DLD1 (cell line): ENCODE data around the gene VASH1.

ENCODE experiments used
- in situ Hi-C: cut with HindIII; loops from 2 replicates; pipeline ENCODE4 v1.10.0; 2017; ENCODE audit warnings: low sequenced_read_pairs

Gene VASH1

GRCh38 chr14:76782115-76782884 is 21.0 kb downstream of the VASH1 start:
- in situ Hi-C loops, result no loop called here

- in situ Hi-C loops, result no loop called here
Measured at GRCh38 chr14:76782885-76783566, 21.8 kb downstream of the VASH1 start.

DNA sequence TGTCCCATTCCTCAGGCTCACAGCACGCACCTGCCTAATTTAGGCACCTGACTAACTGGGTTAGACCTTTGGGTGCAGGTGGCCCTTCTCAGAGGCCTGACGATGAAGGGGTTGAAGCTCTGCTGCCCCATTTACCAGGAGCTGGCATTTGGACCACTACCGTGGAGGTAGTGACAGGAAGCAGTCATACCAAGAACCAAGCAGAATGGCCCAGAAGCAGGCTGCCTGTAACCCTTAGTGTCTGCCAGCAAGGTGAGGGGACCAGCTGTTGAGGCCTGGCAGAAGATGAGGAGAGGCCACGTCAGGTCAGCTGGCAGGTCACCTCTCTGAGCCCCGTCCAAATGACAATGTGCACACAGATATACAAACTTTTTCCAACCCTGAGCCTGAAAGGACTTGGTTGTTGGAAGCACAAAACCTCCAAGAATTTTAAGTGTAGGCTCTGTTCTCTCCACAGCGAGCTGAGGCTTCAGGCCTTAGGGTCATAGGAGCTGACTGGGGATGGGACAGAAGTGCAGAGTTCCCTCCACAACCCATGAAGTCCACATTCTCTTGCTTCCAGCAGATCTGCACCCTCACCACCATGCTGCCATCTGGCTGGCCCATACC is 23.1 kb downstream of the VASH1 start:
- in situ Hi-C loops, result no loop called here

DNA sequence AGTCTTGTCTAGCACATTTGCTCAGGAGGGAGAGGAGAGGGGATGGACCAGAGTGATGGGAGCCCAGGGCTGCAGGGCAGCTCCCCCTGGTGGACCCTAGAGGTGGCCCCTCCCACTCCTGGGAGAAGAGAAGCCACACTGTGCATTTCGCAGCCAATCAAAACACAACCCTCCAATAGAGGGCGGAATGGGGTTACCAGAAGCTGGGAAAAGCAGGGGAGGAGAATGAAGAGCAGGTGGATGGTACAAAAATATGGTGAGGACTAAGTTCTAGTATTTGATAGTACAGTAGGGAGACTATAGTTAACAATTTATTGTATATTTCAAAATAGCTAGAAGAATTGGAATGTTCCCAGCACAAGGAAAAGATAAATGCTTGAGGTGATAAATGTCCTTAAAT is 23.6 kb downstream of the VASH1 start:
- in situ Hi-C loops, result no loop called here

DNA sequence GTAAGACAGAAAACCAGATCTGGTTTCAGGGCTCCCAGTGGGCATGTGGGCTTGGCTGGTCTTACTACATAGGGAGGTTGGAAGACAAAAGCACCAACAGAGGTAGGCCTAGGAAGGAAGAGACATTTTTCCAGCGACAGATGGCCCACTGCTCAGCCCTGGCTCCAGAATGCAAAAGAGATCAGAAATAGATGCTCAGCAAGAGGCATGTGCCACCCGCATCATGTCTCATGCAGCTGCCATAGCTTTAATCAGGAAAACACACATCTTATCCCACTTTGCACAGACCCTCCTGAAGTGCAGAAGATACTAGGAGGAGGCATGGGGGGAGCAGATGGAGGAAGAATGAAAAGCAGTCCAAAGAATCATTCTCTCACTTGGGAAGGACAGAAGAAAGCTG is 25.3 kb downstream of the VASH1 start:
- in situ Hi-C loops, result no loop called here

DNA sequence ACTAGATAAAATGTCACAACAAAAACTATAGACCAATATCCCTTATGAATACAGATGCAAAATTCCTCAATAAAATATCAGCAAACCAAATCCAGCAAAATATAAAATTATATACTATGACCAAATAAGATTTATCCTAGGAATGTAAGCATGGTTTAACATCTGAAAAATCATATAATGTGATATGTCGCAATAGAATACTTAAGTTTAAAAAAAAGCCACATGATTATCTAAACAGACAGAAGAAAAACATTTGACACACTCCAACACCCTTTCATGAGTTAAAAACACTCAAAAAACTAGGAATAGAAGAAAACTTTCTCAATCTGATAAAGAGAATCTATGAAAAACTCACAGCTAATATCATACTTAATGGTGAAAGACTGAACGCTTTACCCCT is 31.2 kb downstream of the VASH1 start:
- in situ Hi-C loops, result no loop called here

DNA sequence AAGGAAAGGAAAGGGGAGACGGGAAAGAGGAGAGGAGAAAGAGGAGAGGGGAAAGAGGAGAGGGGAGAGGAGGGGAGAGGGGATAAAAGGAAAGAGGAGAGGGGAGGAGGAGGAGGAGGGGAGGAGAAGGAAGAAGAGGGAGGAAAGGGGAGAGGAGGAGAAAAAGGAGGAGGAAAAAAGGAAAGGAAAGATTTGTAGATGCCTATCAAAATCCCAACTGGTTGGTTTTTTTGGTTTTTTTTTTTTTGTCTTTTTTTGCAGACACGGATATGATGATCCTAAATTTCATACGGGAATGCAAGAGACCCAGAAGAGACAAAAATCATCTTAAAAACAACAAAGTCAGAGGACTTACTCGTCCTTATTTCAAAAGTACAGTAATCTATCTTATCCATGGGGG is 32.1 kb downstream of the VASH1 start:
- in situ Hi-C loops, result no loop called here

DNA sequence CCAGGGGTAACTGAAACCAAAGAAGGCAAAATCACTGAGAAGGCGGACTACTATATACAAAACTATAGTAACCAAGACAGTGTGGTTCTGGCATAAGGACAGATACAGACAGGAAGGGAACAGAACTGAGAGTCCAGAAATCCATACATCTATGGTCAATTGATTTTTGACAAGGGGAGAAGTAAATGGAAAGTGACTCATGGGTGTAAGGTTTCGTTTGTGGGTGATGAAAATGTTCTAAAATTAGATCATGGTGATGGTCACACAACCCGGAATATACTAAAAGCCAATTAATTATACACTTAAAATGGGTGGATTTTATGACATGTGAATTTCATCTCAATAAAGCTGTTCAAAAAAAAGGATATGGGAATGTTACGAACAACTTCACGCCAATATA is 32.7 kb downstream of the VASH1 start:
- in situ Hi-C loops, result no loop called here

DNA sequence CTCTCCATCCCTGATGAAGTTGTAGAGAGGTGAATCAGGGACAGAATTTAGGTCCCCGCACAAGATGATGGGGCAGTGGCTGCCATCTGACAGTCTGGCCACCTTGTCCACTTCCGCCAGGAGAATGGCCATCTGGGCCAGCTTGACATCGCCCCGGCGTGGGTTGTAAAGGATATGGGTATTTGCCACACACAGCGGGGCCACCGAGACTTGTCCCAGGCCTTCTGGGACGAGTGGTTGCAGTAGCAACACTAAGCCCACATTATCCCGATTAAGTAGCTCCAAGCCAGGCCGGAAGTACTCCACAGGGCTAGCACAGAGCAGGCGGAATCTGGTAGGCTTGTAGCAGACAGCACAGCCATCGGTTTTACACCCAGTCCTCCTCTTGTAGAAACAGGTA is 45.2 kb downstream of the VASH1 start:
- in situ Hi-C loops, result no loop called here

GRCh38 chr14:76808011-76808410 is 46.7 kb downstream of the VASH1 start:
- in situ Hi-C loops, result no loop called here

- in situ Hi-C loops, result no loop called here
Measured at GRCh38 chr14:76808990-76809389, 47.7 kb downstream of the VASH1 start.

GRCh38 chr14:76810525-76810924 is 49.3 kb downstream of the VASH1 start:
- in situ Hi-C loops, result no loop called here

GRCh38 chr14:76810953-76811400 is 49.7 kb downstream of the VASH1 start:
- in situ Hi-C loops, result no loop called here

GRCh38 chr14:76811561-76811960 is 50.3 kb downstream of the VASH1 start:
- in situ Hi-C loops, result no loop called here

GRCh38 chr14:76812093-76812421 is 50.8 kb downstream of the VASH1 start:
- in situ Hi-C loops, result no loop called here

DNA sequence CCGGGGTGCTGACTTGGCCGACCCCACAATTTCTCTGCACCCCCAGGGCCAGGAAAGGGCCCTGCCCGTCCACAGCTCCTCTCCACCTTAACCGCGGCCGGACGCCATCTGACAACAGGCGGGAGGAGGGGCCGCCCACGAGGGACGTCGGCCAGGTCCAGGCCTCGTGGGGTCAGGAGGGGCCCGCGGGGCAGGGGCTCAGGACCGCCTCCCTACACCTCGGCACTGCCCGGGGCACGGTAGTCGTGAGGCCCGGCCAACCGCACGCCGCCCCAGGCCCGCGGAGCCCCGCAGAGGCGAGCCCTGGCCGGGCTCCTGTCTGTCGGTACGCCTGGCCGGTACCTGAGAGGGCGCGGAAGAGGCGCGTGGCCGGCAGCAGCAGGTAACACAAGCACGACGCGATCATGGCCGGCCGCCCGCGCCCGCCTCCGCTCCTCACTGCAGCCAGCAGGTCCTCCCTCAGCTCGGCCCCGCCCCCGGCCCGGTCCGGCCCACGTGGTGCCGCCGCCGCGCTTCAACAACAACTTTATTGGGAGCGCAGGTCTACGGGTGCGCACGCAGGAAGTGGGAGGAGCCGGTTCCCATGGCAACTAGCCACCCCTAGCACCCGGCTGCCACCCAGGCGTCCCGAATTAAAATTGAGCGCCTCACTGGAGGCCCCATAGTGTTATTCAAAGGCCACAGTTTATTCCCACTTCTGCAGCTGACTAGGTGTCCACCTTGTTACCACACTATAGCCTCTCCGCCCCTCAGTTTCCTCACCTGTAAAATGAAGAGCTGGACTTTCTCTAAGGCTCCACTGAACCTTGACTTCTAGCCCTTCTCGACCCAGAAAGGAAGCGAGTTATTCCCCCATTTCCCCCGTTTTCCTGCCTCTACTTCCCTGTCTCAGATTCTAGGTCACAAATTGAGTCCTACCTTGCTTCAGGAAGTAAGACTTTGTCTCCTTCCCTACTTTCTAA is 51.4 kb downstream of the VASH1 start, which contains the start of gene ANGEL1:
Gene ANGEL1, minus strand, starts transcription at position 461 of the 962 bp plus-strand sequence. Its CDS starts 55 bp downstream, at position 406.
- in situ Hi-C loops, result no loop called here

GRCh38 chr14:76814726-76815645 is 53.7 kb downstream of the VASH1 start:
- in situ Hi-C loops, result no loop called here

DNA sequence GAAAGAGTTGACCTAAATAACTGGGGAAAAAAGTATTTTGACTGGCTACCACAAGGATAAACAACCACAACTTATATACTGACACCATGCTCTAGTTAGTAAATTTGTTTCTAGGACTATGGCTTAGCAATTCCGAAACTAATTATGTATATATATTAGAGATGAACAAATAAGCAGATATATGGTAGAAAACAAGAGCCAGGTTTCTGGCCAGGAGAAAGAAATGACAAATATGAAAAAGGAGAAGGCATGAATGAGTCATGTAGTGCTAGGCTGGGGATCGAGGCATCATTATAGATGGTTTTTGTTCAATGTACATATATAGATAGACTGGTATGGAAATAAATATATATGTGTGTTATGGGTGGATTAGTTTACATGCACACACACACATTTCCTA is 59.4 kb downstream of the VASH1 start:
- in situ Hi-C loops, result no loop called here

- in situ Hi-C loops, result no loop called here
Measured at GRCh38 chr14:76826122-76826521, 64.9 kb downstream of the VASH1 start, which contains the start of gene LRRC74A. Gene LRRC74A (plus strand): TSS chr14:76826408. CDS start chr14:76826698, 290 bp downstream.
